ENCODE results near the gene GPAT3. TPM values are rescaled to one million over a fixed set of nuclear protein-coding genes. Genes with fewer than 3 reads are reported as not detected.
"Not testable (repeated sequence)": the region's sequence is repeated elsewhere in the genome, so short reads cannot be mapped to it uniquely, and the experiment has no call there.

GPAT3 gene
- 1 to 10 TPM; 2.1 to 4.5 (median 2.6) TPM for total RNA-seq

DNA sequence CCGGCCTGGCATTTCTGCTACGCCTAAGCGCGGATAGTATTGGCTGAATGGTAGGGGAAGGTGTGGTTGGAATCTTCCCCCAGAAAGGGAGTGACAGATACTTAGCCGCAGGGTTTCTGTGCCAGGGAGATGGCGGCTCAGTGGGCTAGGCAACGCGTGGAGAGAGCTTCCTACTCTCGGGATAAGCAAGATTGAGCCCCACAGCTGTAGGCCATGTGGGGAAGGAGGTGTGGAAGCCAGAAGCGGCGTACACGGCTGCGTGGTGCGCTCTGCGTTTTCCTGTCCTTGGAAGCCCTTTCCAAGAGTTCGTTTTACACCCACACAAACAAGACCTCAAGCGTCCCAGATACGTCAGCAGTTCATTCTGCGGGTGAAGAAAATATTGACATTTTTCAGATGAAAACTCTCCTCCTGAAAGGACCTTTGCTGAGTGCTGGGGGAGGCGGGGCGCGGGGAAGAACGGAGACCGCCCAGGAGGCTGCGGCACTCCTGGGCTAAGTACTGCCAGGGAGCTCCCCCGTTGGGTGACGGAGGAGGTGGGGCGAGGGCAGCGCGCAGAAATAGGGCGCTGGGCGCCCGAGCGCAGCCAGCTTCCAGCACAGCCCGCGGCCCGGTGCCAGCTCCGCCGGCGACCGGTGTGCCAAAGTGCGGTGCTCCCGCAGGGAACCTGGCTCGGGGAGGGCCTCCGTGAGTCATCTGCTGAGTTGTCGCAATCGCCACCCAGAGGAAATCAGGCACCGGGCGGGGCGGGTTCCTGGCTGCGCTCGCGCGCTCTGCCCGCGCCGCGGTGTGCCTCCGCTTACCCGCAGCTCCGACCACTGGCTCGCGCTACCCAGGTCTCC is at the start of gene GPAT3:
Gene GPAT3, plus strand, starts transcription at position 589 of the 842 bp plus-strand sequence. CDS start 515 bp downstream, outside the sequence.
- ATAC-seq (peak; percentile 89 to 91), DNase-seq (peak; percentile 56)
- Mint-ChIP-seq H3K4me3 (peak within 1 kb of the TSS; percentile 87), H3K9me3 (no peaks in the 10 kb centered on the region), H3K4me1 (ENCODE audit: low read depth) (peaks cover 23% of the 10 kb centered on the region), H3K36me3 (ENCODE audit: insufficient read depth) (no peaks in the 10 kb centered on the region), H3K27me3 (ENCODE audit: low read depth) (peaks cover 23% of the 10 kb centered on the region)

DNA sequence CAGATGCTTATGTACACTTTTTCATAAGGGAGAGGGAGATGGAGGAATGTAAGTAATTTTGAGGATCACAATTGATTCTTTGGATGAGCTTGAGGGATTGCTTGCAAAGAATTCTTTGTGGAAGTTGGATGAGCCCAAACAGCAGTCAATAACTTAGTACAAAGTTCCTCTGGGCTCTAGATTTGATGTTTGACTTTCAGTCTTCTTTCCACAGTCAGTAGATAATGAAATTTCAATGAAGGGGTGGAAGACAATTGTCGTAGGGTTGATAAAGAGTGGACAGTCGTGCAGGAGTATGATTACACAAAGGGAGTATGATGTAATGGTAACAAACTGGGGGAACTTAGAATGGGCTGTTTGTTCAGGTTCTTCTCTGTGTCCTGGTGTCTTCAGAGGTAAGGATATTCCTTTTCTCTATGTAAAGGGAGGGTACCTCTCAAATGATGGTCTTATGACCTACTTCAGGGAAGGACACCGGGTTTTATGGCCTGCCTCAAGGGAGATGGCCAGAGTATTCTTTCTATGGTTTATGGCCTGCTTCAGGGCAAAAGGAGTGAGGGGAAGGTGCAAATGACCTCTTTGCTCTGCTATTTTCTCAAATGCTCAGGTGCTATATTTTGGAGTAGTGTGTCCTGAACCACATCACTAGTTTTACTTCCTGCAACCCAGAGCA is 49.3 kb upstream of the GPAT3 start:
- H3K36me3 Mint-ChIP-seq (ENCODE audit: insufficient read depth) = no peaks in the 10 kb centered on the region
- H3K4me1 Mint-ChIP-seq (ENCODE audit: low read depth) = peaks cover 18% of the 10 kb centered on the region
- H3K9me3 Mint-ChIP-seq = no peaks in the 10 kb centered on the region
- no peak for ATAC-seq
- DNase-seq = no peak
- H3K27me3 Mint-ChIP-seq (ENCODE audit: low read depth) = no peaks in the 10 kb centered on the region
- no peak overlapping the region for H3K4me3 Mint-ChIP-seq

DNA sequence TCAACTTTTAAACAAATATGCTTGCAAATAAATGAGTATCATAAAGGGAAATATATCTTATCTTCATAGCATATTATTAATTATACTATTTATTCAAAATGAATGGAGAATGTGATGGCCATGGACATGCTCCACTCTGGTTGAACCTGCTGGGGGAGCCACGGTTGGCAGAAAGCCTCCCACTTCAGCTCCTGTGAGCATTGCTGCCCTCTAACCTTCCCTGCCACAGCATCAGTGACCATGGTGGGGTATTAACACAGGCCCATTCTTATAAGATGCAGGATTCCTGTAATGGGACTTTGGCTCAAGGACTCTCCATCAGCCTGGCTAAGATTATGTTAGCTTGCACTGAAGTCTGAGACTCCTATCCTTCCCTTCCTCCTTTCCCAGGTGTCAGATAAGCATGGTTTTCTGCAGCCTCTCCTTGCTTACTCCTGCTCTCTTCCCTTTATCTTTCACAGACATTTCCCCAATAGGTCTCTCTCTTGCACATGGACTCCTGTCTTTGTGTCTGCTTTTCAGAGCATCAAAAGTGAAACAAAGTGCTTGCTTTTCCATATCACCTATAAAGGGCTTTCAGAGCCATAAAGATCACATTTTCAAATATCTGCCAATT is 46.1 kb upstream of the GPAT3 start:
- Mint-ChIP-seq H3K27me3 (ENCODE audit: low read depth) (no peaks in the 10 kb centered on the region), H3K4me3 (no peak overlapping the region), H3K9me3 (no peaks in the 10 kb centered on the region), H3K36me3 (ENCODE audit: insufficient read depth) (no peaks in the 10 kb centered on the region), H3K4me1 (ENCODE audit: low read depth) (peaks cover 6% of the 10 kb centered on the region)
- ATAC-seq = no peak
- no peak for DNase-seq

DNA sequence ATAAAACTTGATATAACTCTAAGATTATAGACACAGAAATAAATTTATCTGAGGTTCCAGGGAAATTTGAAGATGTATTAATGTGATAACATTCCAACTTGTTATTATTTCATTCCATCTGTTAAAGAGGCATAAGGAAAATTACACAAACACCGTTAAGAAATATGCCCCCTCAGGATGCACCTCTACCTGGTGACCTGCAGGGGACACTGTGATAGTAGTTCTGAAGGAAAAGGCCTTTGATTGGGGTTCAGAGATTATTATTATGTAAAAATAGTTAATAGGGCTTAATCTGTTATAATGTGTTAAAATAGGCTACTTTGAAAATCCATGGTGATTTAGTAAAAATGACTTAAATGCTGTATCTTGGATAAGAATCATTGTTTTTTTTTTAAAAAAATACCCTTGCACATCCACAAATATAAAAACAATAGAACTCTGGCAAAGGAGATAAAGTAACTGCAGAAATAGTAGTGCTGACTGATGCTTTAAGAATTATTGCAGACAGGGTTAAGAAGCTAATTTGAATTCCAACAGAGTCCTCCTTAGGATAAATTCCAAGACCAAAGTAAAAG is 44.9 kb upstream of the GPAT3 start:
- ATAC-seq (peak in 1 of 2 donors; percentile 38), DNase-seq (no peak)
- H3K9me3 Mint-ChIP-seq = no peaks in the 10 kb centered on the region
- no peak overlapping the region for H3K4me3 Mint-ChIP-seq
- peaks cover 4% of the 10 kb centered on the region for H3K4me1 Mint-ChIP-seq (ENCODE audit: low read depth)
- H3K36me3 Mint-ChIP-seq (ENCODE audit: insufficient read depth) = no peaks in the 10 kb centered on the region
- no peaks in the 10 kb centered on the region for H3K27me3 Mint-ChIP-seq (ENCODE audit: low read depth)

DNA sequence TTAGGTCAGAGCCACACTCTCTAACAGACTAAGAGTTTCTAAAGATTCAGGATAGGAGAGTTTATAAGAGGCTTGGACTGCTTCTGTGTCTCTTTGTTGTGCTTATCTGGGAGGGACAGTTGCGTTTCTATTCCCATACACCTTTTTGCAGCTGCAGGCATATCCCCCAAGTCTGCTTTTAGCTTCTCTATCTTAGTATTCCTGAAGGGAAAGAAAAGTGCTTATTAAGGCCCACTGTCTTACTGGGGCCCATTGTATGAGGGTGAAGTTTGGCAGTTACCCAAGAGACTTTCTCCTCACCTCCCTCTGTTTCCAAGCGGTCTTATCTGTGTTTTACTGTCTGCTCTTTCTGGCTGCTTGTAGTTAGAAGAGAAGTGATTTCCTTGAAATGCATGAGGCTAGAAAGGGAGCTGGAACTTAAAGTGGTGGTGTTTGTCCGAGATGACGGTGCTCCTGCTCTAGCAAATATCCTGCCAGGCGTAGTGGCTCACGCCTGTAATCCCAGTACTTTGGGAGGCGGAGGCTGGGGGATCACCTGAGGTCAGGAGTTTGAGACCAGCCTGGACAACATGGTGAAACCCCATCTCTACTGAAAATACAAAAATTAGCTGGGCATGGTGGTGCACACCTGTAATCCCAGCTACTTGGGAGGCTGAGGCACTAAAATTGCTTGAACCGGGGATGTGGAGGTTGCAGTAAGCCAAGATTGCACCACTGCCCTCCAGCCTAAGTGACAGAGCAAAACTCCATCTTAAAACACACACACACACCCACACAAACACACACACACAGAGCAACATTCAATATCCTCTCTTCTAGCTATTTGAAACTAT is 39.6 kb upstream of the GPAT3 start:
- DNase-seq; ATAC-seq; H3K27me3 Mint-ChIP-seq (ENCODE audit: low read depth); H3K9me3 Mint-ChIP-seq; H3K4me1 Mint-ChIP-seq (ENCODE audit: low read depth); H3K36me3 Mint-ChIP-seq (ENCODE audit: insufficient read depth); H3K4me3 Mint-ChIP-seq: not testable (repeated sequence)

DNA sequence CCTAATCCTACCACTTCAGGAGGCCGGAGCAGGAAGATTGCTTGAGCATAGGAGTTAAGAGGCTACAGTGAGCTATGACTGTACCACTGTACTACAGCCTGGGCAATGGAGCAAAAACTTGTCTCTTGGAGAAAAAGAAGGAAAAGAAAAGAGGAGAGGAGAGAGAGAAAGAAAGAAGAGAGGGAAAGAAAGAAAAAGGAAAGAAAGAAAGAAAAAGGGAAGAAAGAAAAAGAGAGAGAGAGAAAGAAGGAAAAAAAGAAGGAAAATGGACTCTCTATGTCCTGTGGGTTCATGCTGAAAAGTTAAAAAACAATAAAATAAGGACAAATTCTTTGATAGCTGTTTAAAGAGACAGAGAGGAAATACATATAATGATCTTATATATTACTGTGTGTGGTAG is 37.7 kb upstream of the GPAT3 start:
- Mint-ChIP-seq H3K4me1 (ENCODE audit: low read depth) (no peaks in the 10 kb centered on the region), H3K27me3 (ENCODE audit: low read depth) (no peaks in the 10 kb centered on the region), H3K4me3 (no peak overlapping the region), H3K36me3 (ENCODE audit: insufficient read depth) (no peaks in the 10 kb centered on the region), H3K9me3 (no peaks in the 10 kb centered on the region)
- DNase-seq (no peak), ATAC-seq (no peak)

DNA sequence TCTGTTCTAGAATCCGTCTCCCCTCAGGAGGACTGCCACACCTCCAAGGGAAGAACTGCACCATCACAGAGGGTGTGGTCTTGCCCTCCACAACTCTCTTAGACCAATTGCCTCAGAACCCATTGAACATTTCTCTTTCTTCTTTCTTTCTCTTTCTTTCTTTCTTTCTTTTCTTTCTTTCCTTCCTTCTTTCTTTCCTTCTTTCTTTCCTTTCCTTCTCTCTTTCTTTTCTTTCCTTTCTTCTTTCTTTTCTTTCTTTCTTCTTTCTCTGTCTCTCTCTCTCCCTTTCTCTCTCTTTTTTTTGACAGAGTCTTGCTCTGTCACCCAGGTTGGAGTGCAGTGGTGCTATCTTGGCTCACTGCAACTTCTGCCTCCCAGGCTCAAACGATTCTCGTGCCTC is 34.2 kb upstream of the GPAT3 start:
- not testable (repeated sequence) for H3K4me1 Mint-ChIP-seq (ENCODE audit: low read depth); H3K27me3 Mint-ChIP-seq (ENCODE audit: low read depth); DNase-seq; H3K9me3 Mint-ChIP-seq; ATAC-seq; H3K4me3 Mint-ChIP-seq; H3K36me3 Mint-ChIP-seq (ENCODE audit: insufficient read depth)

DNA sequence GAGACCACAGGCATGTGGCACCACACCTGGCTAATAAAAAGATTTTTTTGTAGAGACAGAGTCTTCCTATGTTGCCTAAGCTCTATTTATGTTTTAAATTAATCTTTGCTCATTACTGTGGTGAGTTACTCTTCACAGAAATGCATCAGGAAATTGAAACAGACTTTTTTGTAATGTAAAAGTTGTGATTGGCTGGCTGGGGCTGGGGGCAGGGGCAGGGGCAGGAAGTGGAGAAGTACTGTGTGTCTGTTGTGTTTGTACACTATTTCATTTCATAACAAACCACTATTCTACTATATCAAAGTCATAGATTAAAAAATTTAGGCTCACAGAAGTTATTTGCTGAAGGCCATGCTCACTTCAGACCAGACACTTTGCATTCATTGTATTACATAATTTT is 31.9 kb upstream of the GPAT3 start:
- H3K4me3 Mint-ChIP-seq = no peak overlapping the region
- ATAC-seq (peak in 1 of 2 donors; percentile 51), DNase-seq (no peak)
- H3K4me1 Mint-ChIP-seq (ENCODE audit: low read depth) = peaks cover 10% of the 10 kb centered on the region
- no peaks in the 10 kb centered on the region for H3K27me3 Mint-ChIP-seq (ENCODE audit: low read depth)
- H3K36me3 Mint-ChIP-seq (ENCODE audit: insufficient read depth) = no peaks in the 10 kb centered on the region
- H3K9me3 Mint-ChIP-seq = no peaks in the 10 kb centered on the region

DNA sequence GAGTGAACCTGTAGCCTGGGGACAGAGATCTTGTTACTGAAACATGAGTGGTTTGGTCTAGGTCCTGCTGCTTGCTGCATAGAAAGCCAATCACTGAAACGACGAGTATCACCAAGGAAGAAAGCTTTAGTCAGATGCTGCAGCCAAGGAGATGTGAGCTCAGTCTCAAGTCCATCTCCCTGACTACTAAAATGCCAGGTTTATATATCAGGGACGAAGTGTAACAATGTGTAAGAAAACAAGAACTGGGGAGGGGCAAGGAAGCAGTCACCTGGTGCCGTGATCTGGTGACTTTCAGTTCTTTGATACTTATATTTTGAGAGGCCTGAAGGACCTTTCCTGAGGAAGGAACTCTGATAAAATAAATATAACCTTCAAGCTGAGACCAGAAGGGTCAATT is 31.4 kb upstream of the GPAT3 start:
- no peak for ATAC-seq
- no peaks in the 10 kb centered on the region for H3K27me3 Mint-ChIP-seq (ENCODE audit: low read depth)
- H3K36me3 Mint-ChIP-seq (ENCODE audit: insufficient read depth) = no peaks in the 10 kb centered on the region
- no peak overlapping the region for H3K4me3 Mint-ChIP-seq
- H3K4me1 Mint-ChIP-seq (ENCODE audit: low read depth) = peaks cover 10% of the 10 kb centered on the region
- no peak for DNase-seq
- H3K9me3 Mint-ChIP-seq = no peaks in the 10 kb centered on the region

DNA sequence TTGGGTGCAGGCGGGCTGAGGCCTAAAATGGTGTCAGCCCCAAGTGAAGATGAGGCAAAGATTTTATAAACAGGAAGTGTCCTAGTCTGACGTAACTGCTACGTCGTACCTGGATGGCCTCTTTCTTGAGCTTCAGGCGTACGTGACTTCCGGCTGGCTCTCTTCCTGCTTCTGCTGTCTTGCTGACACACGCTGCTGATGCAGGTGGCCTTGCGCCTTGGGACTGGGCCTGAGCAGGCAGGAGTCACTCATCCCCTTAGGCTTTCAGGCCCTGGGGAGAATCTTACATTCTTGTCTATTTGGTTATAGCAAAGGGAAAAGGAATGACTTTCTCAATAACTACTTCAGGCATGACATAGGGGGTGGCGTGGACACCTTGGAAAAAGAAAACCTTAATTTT is 30.9 kb upstream of the GPAT3 start:
- DNase-seq (no peak), ATAC-seq (no peak)
- Mint-ChIP-seq H3K9me3 (no peaks in the 10 kb centered on the region), H3K36me3 (ENCODE audit: insufficient read depth) (no peaks in the 10 kb centered on the region), H3K4me1 (ENCODE audit: low read depth) (peaks cover 10% of the 10 kb centered on the region), H3K27me3 (ENCODE audit: low read depth) (no peaks in the 10 kb centered on the region), H3K4me3 (no peak overlapping the region)

DNA sequence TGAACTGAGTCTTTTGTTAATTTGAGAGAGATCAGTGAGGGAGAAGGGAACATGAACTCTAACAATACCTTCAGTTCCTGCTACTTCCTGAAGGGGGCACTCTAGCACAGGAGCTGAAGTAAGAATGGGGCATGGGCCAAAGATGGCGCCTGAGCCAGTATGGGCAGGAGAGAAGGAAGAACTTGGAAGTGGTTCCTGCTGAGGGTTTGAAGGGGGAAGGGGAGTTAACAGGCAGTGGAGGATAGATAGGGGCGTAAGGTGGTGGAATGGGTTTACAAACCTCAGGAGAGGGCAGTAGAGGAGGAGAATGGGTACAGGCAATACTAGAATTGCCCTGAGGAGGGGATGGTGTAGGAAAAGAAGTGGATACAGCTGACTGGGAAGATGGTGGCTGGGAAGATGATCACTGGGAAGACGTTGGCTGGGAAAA is 26.7 kb upstream of the GPAT3 start:
- H3K9me3 Mint-ChIP-seq; H3K27me3 Mint-ChIP-seq (ENCODE audit: low read depth); H3K36me3 Mint-ChIP-seq (ENCODE audit: insufficient read depth); H3K4me3 Mint-ChIP-seq; H3K4me1 Mint-ChIP-seq (ENCODE audit: low read depth): not testable (repeated sequence)
- ATAC-seq = peak; percentile 59 to 67
- DNase-seq = peak; percentile 39

DNA sequence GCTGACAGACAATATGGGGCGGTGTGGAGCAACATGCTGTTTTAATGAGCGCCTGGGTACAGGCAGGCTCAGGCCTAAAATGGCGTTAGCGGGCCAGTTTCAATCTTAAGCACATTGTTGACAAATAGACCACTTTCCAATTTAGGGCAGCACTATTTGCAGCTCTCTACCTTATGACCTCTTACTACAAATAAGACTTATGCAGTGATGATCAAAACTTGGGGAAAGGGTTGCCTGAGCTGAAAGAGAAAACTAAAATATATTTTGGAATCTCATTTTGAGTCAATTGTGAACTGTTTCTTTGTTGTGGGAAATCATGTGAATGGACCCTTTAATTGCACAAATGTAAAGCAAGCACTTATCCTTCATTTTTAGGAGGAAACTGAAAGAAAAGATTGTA is 25.5 kb upstream of the GPAT3 start:
- ATAC-seq (no peak), DNase-seq (no peak)
- no peaks in the 10 kb centered on the region for H3K36me3 Mint-ChIP-seq (ENCODE audit: insufficient read depth)
- no peak overlapping the region for H3K4me3 Mint-ChIP-seq
- H3K4me1 Mint-ChIP-seq (ENCODE audit: low read depth) = no peaks in the 10 kb centered on the region
- no peaks in the 10 kb centered on the region for H3K27me3 Mint-ChIP-seq (ENCODE audit: low read depth)
- no peaks in the 10 kb centered on the region for H3K9me3 Mint-ChIP-seq

DNA sequence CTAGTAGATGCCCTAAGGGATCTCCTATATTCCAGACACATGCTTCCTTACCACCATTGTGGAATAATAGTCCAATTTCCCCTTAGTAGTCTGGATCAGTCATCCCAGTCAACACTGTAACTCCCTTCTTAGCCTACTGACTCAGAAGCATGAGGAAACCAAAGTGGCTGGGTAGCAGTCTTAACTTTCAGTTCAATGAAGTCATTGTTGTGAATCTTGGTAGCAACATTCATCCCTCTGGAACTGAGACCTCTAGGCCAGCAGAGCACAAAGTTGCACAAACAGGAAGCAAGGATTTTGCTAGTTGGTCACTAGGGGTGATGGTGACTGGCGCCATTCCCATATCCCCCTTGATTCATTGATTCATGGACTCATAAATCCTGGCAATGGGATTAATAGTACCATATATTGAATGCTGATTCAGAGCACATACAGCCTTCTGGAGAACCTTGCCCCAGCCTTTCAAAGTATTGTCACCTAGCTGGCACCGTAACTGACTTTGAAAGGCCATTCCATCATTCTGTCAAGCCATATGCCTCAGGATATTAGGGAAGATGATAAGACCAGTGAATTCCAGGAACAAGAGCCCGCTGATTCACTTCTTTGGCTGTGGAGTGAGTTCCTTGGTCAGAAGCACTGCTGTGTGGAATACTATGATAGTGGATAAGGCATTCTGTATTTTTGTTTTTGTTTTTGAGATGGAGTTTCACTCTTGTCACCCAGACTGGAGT is 19.7 kb upstream of the GPAT3 start:
- Mint-ChIP-seq H3K4me3 (no peak overlapping the region), H3K36me3 (ENCODE audit: insufficient read depth) (no peaks in the 10 kb centered on the region), H3K27me3 (ENCODE audit: low read depth) (peaks cover 3% of the 10 kb centered on the region), H3K4me1 (ENCODE audit: low read depth) (no peaks in the 10 kb centered on the region), H3K9me3 (no peaks in the 10 kb centered on the region)
- no peak for ATAC-seq
- no peak for DNase-seq
